GM12872 (cell line): ENCODE results near the gene ARHGAP5.

ENCODE experiments used
- TF ChIP-seq, protein P1 (sequence below): IDR thresholded peaks from 3 replicates; pipeline ENCODE4 v1.5.1; 2011; ENCODE audit warnings: low read depth, mild to moderate bottlenecking, low read length, moderate library complexity; ENCODE audit not compliant: insufficient read depth

Gene ARHGAP5

GRCh38 chr14:32121948-32122347, 44.8 kb downstream of the ARHGAP5 start:
- TF ChIP-seq, protein P1, sequence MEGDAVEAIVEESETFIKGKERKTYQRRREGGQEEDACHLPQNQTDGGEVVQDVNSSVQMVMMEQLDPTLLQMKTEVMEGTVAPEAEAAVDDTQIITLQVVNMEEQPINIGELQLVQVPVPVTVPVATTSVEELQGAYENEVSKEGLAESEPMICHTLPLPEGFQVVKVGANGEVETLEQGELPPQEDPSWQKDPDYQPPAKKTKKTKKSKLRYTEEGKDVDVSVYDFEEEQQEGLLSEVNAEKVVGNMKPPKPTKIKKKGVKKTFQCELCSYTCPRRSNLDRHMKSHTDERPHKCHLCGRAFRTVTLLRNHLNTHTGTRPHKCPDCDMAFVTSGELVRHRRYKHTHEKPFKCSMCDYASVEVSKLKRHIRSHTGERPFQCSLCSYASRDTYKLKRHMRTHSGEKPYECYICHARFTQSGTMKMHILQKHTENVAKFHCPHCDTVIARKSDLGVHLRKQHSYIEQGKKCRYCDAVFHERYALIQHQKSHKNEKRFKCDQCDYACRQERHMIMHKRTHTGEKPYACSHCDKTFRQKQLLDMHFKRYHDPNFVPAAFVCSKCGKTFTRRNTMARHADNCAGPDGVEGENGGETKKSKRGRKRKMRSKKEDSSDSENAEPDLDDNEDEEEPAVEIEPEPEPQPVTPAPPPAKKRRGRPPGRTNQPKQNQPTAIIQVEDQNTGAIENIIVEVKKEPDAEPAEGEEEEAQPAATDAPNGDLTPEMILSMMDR = no peak

GRCh38 chr14:32128703-32129102, 51.6 kb downstream of the ARHGAP5 start:
- TF ChIP-seq, protein P1 = no peak

GRCh38 chr14:32129124-32129523, 52.0 kb downstream of the ARHGAP5 start:
- TF ChIP-seq, protein P1 = no peak

DNA sequence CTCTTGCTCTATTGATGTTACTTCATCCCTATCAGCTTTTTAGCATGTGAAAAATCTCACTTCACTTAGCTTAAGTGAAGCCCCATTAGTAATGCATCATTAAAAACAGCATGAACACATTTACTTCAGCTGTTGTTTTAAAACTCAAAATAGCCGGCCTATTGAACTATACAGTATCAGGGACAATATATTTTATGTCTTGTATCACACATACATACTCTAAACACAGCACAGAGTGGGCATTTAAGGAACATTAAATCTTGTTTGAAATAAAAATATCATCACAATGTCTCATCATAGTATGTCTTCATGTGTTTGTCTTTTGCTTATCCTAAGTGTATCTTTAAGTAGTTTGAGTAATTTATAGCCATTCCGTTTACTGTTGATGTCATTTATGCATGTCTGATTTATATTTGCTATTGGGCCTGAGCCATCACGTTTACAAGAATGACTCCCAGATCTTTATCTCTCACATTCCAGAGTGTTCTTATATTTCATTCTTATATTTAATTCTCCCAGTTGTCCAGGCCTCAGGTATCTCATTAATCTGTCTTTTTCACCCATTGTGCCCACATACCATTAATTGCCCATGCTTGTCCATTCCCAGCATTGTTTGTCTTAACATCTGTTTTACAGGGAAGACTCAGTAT, 57.5 kb downstream of the ARHGAP5 start:
- TF ChIP-seq, protein P1 = no peak

DNA sequence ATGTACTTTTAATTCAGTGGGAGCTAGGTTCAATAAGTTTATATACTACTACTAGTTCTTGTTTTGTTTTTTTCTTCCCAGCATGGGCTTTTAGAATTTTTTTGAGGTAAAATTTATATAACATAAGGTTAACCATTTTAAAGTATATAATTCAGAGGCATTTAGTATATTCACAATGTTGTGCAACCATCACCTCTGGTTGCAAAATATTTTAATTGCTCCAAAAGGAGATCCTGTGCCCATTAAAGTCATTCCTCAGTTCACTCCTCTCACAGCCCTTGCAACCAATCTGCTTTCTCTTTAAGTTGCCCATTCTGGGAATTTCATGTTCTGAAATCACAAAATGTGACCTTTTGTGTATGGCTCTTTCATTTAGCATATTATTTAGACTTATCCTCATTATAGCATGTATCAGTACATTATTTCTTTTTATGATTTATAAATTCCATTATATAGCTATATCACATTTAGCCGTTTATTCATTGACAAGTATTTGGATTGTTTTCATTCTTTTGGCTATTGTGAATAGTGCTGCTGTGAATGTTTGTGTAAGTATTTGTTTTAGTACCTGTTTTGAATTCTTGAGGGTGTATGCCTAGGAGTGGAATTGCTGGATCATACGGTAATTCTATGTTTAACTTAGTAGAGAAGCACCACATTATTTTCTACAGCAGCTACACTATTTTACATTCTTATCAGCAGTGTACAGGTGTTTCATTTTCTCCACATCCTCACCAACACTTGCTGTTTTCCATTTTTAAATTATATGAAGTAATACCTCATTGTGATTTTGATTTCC, 59.1 kb downstream of the ARHGAP5 start:
- TF ChIP-seq, protein P1 = no peak

GRCh38 chr14:32137313-32137712, 60.2 kb downstream of the ARHGAP5 start:
- TF ChIP-seq, protein P1 = no peak

- TF ChIP-seq, protein P1 = no peak
Measured at GRCh38 chr14:32137892-32138291, 60.8 kb downstream of the ARHGAP5 start.
